SH-SY5Y (cell line): Measurements from ENCODE around the gene GRM8.

Experiments
- GATA2 ChIP-seq: IDR thresholded peaks from 2 replicates; pipeline ENCODE4 v1.6.1; 2011; ENCODE audit warnings: mild to moderate bottlenecking, low read depth, low read length
- GATA3 ChIP-seq: IDR thresholded peaks from 2 replicates; pipeline ENCODE4 v1.6.1; 2011; ENCODE audit warnings: low read depth, mild to moderate bottlenecking, low read length, moderate library complexity

GRCh38 chr7:126569402-126569801 is 683.3 kb downstream of the GRM8 start:
- TF ChIP-seq GATA2 (no peak), GATA3 (no peak)
